Ammon's horn (tissue), 1 donor: ENCODE data around the gene MAGEF1.
A peak's percentile ranks its signal among the peaks of the same experiment; 100 is the strongest.
"Not testable (repeated sequence)": the region's sequence is repeated elsewhere in the genome, so short reads cannot be mapped to it uniquely, and the experiment has no call there.

Experiments used
- DNase-seq: peaks from one replicate; pipeline ENCODE4 v3.0.0-alpha.2; 2016; ENCODE audit warnings: low spot score

MAGEF1 gene

GRCh38 chr3:184742676-184743135 lies 30.8 kb upstream of the MAGEF1 start:
- DNase-seq = no peak

- no peak for DNase-seq
These were observed 30.2 kb upstream of the MAGEF1 start for GRCh38 chr3:184741798-184742675.

GRCh38 chr3:184741259-184741556 lies 29.3 kb upstream of the MAGEF1 start:
- DNase-seq = no peak

GRCh38 chr3:184740509-184741258 lies 28.8 kb upstream of the MAGEF1 start:
- DNase-seq = peak; percentile 79

GRCh38 chr3:184739594-184740505 lies 28.0 kb upstream of the MAGEF1 start:
- DNase-seq = no peak

- DNase-seq = no peak
These were observed 27.1 kb upstream of the MAGEF1 start for GRCh38 chr3:184738982-184739381.

GRCh38 chr3:184738506-184738890 lies 26.6 kb upstream of the MAGEF1 start:
- no peak for DNase-seq

- DNase-seq = peak; percentile 53
These were observed 26.0 kb upstream of the MAGEF1 start for GRCh38 chr3:184737641-184738505.

GRCh38 chr3:184737063-184737462 lies 25.2 kb upstream of the MAGEF1 start:
- DNase-seq = no peak

GRCh38 chr3:184734903-184735701 lies 23.2 kb upstream of the MAGEF1 start:
- no peak for DNase-seq

- DNase-seq = no peak
These were observed 22.2 kb upstream of the MAGEF1 start for GRCh38 chr3:184733971-184734608.

- DNase-seq = no peak
These were observed 21.3 kb upstream of the MAGEF1 start for GRCh38 chr3:184733181-184733580.

- DNase-seq = no peak
These were observed 20.1 kb upstream of the MAGEF1 start for GRCh38 chr3:184731786-184732537.

- DNase-seq = no peak
These were observed 19.1 kb upstream of the MAGEF1 start for GRCh38 chr3:184730924-184731323.

GRCh38 chr3:184729154-184729553 lies 17.3 kb upstream of the MAGEF1 start:
- not testable (repeated sequence) for DNase-seq

- DNase-seq = no peak
These were observed 16.2 kb upstream of the MAGEF1 start for GRCh38 chr3:184728010-184728527.

GRCh38 chr3:184727357-184728009 lies 15.6 kb upstream of the MAGEF1 start:
- peak; percentile 80 for DNase-seq

- DNase-seq = no peak
These were observed 14.6 kb upstream of the MAGEF1 start for GRCh38 chr3:184726497-184726896.
